Right atrium auricular region (tissue), 2 donors: ENCODE measurements around the gene SIGLEC6. TPM values are rescaled to one million over a fixed set of nuclear protein-coding genes. Genes with fewer than 3 reads are reported as not detected.

Source experiments
- DNase-seq: peaks from one replicate; pipeline ENCODE4 v3.0.0-alpha.2; 2019; ENCODE audit warnings: low spot score
- H3K27ac ChIP-seq, 2 donors: fragments of 200-600 bp; sonication (generic); 1 replicate in 1 of 2; 2 replicates in 1 of 2; pipeline ENCODE4 v1.5.1; 2016 to 2019
- H3K27me3 ChIP-seq, 2 donors: fragments of 200-600 bp; sonication (generic); one replicate each; pipeline versions ENCODE4 v1.5.1 to v1.6.0; 2017 to 2019
- H3K36me3 ChIP-seq: fragments of 200-600 bp; sonication (generic); one replicate; pipeline ENCODE4 v1.5.1; 2016
- H3K4me1 ChIP-seq, 2 donors: fragments of 200-600 bp; sonication (generic); one replicate each; pipeline versions ENCODE4 v1.5.1 to v1.6.0; 2017 to 2019
- H3K4me3 ChIP-seq, 2 donors: fragments of 200-600 bp; sonication (generic); 1 replicate in 1 of 2; 2 replicates in 1 of 2; pipeline ENCODE4 v1.5.1; 2017 to 2019; ENCODE audit warnings: mild to moderate bottlenecking in 1 of 2, moderate library complexity in 1 of 2
- H3K9me3 ChIP-seq, 2 donors: fragments of 200-600 bp; sonication (generic); one replicate each; pipeline ENCODE4 v1.5.1; 2019
- total RNA-seq, 2 donors: library from RNA; depleted of rRNA; stranded (reverse); fragments of >200 nt; gene quantifications; one replicate each; pipeline ENCODE4 v1.1.0, GENCODE V29; 2016
- TF ChIP-seq, protein P1 (sequence below), 2 donors: fragments of 200-600 bp; sonication (generic); IDR thresholded peaks; one replicate each; pipeline ENCODE4 v1.5.1; 2019; ENCODE audit warnings: antibody characterized with exemption in 2 of 2

Gene SIGLEC6
- total RNA-seq, 2 donors from 2014 or later, result 0.16 to 0.44 TPM

DNA sequence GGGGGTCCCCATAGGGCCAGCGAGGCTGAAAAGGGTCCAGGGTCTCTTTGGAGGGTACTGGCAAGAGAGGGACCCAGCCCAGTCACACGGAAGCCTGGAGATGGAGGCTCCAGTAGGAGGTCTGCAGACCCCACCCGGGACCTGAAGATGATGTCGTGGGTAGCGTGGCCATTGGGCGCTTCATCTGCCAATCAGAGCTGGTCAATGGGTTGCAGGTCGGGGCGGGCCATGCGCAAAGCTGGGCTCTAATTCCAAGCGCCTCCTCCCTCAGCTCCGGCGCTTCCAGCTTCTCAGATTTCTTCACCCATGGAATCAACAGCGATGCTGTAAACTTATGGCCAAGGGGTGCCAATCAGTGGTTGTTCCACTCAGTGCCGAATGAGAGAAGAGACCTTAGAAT lies 40.8 kb downstream of the SIGLEC6 start:
- Histone ChIP-seq H3K4me1 (no peaks in the 10 kb centered on the region), H3K4me3 (no peak overlapping the region), H3K27me3 (no peaks in the 10 kb centered on the region), H3K9me3 (no peaks in the 10 kb centered on the region), H3K27ac (no peak overlapping the region), H3K36me3 (no peaks in the 10 kb centered on the region)
- DNase-seq, result no peak
- TF ChIP-seq, protein P1, sequence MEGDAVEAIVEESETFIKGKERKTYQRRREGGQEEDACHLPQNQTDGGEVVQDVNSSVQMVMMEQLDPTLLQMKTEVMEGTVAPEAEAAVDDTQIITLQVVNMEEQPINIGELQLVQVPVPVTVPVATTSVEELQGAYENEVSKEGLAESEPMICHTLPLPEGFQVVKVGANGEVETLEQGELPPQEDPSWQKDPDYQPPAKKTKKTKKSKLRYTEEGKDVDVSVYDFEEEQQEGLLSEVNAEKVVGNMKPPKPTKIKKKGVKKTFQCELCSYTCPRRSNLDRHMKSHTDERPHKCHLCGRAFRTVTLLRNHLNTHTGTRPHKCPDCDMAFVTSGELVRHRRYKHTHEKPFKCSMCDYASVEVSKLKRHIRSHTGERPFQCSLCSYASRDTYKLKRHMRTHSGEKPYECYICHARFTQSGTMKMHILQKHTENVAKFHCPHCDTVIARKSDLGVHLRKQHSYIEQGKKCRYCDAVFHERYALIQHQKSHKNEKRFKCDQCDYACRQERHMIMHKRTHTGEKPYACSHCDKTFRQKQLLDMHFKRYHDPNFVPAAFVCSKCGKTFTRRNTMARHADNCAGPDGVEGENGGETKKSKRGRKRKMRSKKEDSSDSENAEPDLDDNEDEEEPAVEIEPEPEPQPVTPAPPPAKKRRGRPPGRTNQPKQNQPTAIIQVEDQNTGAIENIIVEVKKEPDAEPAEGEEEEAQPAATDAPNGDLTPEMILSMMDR (IDR thresholded peaks at IDR 0.05), result no peak

DNA sequence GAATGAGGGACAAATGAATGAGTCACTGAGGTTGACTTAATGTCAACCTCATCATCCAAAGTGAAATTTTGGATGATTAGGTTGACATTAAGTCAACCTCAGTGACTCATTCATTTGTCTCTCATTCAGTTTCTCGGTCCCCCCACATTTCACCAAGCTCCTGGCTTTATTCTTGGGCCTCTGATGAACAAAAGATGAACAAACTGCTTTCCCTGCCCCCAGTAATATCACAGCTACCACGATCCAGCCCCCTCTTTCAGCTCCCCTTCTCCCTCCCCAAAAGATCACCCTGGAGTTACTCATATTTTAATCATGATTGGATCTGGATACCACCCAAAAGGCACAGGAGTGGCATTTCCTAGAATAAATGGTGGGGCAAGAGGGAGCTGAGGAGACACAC lies 42.4 kb downstream of the SIGLEC6 start:
- H3K4me1 ChIP-seq, result no peaks in the 10 kb centered on the region
- H3K27ac ChIP-seq, result no peak overlapping the region
- no peaks in the 10 kb centered on the region for H3K9me3 ChIP-seq
- H3K36me3 ChIP-seq, result no peaks in the 10 kb centered on the region
- H3K27me3 ChIP-seq, result no peaks in the 10 kb centered on the region
- TF ChIP-seq, protein P1 (IDR thresholded peaks at IDR 0.05), result no peak
- DNase-seq, result no peak
- H3K4me3 ChIP-seq, result no peak overlapping the region

DNA sequence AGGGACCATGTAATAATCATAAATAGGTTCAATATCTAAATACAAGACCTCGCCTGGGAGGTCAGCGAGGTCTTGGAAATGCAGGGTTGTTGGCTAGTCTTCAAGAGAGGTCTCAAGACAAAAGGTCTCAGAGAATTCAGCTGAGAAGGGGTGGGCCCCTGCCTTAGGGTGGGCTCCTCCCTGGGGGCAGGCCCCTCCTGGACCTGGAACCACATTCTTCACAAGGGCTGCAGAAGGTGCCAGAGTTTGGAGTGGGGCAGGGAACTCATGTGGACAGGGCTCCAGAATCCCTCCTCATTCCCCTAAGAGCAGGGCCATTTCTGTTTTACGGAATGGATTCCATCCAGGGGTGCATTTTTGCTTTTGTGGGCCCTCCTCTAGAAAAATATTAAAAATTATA lies 43.0 kb downstream of the SIGLEC6 start:
- H3K36me3 ChIP-seq, result no peaks in the 10 kb centered on the region
- no peaks in the 10 kb centered on the region for H3K4me1 ChIP-seq
- no peak for DNase-seq
- H3K27ac ChIP-seq, result no peak overlapping the region
- no peak overlapping the region for H3K4me3 ChIP-seq
- H3K27me3 ChIP-seq, result no peaks in the 10 kb centered on the region
- TF ChIP-seq, protein P1 (IDR thresholded peaks at IDR 0.05), result no peak
- H3K9me3 ChIP-seq, result no peaks in the 10 kb centered on the region

DNA sequence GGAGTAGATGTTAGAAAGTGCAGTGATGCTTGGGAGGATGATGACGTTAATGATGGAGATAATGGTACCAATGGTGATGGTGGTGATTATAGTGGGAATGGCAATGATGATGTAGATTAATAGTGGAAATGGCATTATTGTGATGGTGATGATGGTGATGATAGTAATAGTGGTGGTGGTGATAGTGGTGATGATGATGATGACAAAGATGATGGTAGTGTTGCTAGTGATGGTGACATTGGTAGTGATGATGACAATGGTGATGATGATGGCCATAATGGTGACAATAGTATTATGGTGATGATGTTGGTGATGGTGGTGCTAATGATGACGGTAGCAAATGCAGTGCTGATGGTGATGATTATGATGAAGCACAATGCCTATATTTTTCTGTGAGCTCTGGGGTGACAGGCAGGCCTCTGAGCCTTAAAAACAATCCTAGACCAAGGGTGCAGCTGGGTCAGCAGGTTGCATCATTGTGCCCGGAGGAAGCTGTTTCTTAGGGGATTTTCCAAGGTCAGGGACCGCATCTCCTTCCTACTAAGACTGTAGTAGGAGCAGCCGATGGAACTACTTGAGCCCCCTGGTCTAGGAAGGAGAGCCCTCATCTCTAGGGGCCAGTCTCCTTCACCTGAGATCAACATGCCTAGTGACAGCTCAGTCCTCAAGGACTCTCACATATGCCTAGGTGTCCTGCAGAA lies 45.4 kb downstream of the SIGLEC6 start:
- Histone ChIP-seq H3K4me1 (no peaks in the 10 kb centered on the region), H3K27ac (no peak overlapping the region), H3K9me3 (no peaks in the 10 kb centered on the region), H3K27me3 (no peaks in the 10 kb centered on the region), H3K4me3 (no peak overlapping the region), H3K36me3 (no peaks in the 10 kb centered on the region)
- DNase-seq, result no peak
- TF ChIP-seq, protein P1 (IDR thresholded peaks at IDR 0.05), result no peak

DNA sequence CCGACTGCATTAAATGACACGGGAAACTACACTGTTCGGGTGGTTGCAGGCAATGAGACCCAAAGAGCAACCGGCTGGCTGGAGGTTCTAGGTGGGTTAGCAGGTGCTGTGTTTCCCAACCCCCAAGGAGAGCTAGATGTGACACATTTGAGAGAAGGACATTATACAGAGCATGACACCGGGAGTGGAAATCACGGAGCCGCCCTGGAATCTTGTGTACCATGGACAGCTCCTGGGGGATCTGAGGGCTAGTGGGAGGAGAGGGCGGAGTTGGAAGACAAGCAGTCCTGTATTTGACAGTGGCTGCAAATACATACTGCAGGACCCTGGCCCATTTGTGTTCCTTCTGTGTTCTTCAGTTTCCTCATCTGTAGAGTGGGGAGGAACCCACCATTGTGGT lies 50.9 kb downstream of the SIGLEC6 start:
- no peak overlapping the region for H3K4me3 ChIP-seq
- H3K36me3 ChIP-seq, result no peaks in the 10 kb centered on the region
- H3K4me1 ChIP-seq, result no peaks in the 10 kb centered on the region
- H3K9me3 ChIP-seq, result no peaks in the 10 kb centered on the region
- no peak for DNase-seq
- H3K27me3 ChIP-seq, result no peaks in the 10 kb centered on the region
- no peak overlapping the region for H3K27ac ChIP-seq
- TF ChIP-seq, protein P1 (IDR thresholded peaks at IDR 0.05), result no peak
